Fibroblast of lung (primary cell): ENCODE measurements around the gene USP37. TPM values are rescaled to one million over a fixed set of nuclear protein-coding genes. Genes with fewer than 3 reads are reported as not detected.

Experiments
- DNase-seq, 2 donors: peaks; one replicate each; pipeline versions ENCODE4 v3.0.0 to v3.0.0-alpha.2; 2010; ENCODE audit warnings: low read depth in 2 of 2
- H2AFZ ChIP-seq: 2 replicates; pipeline ENCODE4 v1.5.1; 2012; ENCODE audit warnings: low read length, control low read depth, inconsistent platforms
- H3K27ac ChIP-seq: 2 replicates; pipeline ENCODE4 v1.5.1; 2011; ENCODE audit warnings: low read length, control low read depth; ENCODE audit not compliant: insufficient read depth
- H3K27me3 ChIP-seq: 2 replicates; pipeline ENCODE4 v1.5.1; 2011; ENCODE audit warnings: mild to moderate bottlenecking, low read length; ENCODE audit not compliant: control insufficient read depth, insufficient read depth
- H3K36me3 ChIP-seq: 2 replicates; pipeline ENCODE4 v1.5.1; 2011; ENCODE audit warnings: low read length; ENCODE audit not compliant: control insufficient read depth, insufficient read depth
- H3K4me1 ChIP-seq: 2 replicates; pipeline ENCODE4 v1.5.1; 2011; ENCODE audit warnings: low read length; ENCODE audit not compliant: control insufficient read depth, insufficient read depth; ENCODE audit errors: extremely low read depth
- H3K4me2 ChIP-seq: 2 replicates; pipeline ENCODE4 v1.5.1; 2011; ENCODE audit warnings: low read length, control low read depth; ENCODE audit not compliant: insufficient read depth; ENCODE audit errors: extremely low read depth
- H3K4me3 ChIP-seq, 4 experiments: fragments of 200-600 bp in 1 of 4; sonication (generic) in 1 of 4; replicated peaks in 1 of 4; 2 replicates each; pipeline ENCODE4 v1.5.1; 2011 to 2016; ENCODE audit warnings: low read length in 4 of 4, low read depth in 3 of 4, mild to moderate bottlenecking in 3 of 4, control low read depth in 2 of 4, inconsistent platforms in 1 of 4, mixed read lengths in 1 of 4; ENCODE audit not compliant: insufficient read depth in 1 of 4; ENCODE audit errors: control extremely low read depth in 1 of 4
- H3K79me2 ChIP-seq: 2 replicates; pipeline ENCODE4 v1.5.1; 2012; ENCODE audit warnings: mild to moderate bottlenecking, low read length, inconsistent platforms; ENCODE audit not compliant: control insufficient read depth, insufficient read depth
- H3K9ac ChIP-seq: 2 replicates; pipeline ENCODE4 v1.5.1; 2011; ENCODE audit warnings: mild to moderate bottlenecking, low read length, control low read depth; ENCODE audit not compliant: insufficient read depth
- H3K9me3 ChIP-seq: 2 replicates; pipeline ENCODE4 v1.5.1; 2012; ENCODE audit warnings: low read depth, low read length; ENCODE audit not compliant: control insufficient read depth, insufficient read depth
- H4K20me1 ChIP-seq: 2 replicates; pipeline ENCODE4 v1.5.1; 2011; ENCODE audit warnings: low read length; ENCODE audit not compliant: control insufficient read depth, insufficient read depth; ENCODE audit errors: extremely low read depth
- CTCF ChIP-seq, 2 donors: IDR thresholded peaks in 1 of 2; conservative IDR thresholded peaks in 1 of 2; 1 replicate in 1 of 2; 2 replicates in 1 of 2; pipeline ENCODE4 v1.5.1; 2011 to 2012; ENCODE audit warnings: low read length in 2 of 2, control low read depth in 1 of 2, inconsistent platforms in 1 of 2, low read depth in 1 of 2, mild to moderate bottlenecking in 1 of 2
- EZH2 ChIP-seq: IDR thresholded peaks from 2 replicates; pipeline ENCODE4 v1.5.1; 2012; ENCODE audit warnings: low read length, control low read depth, mild to moderate bottlenecking; ENCODE audit errors: missing control alignments
- polyA plus RNA-seq, 2 donors: library from polyadenylated mRNA; depleted of rRNA in 1 of 2; stranded (reverse) in 1 of 2; unstranded in 1 of 2; fragments of >200 nt; gene quantifications; 2 replicates each; pipeline ENCODE4 v1.2.1, GENCODE V29; 2011 to 2012; ENCODE audit warnings: missing spikeins in 1 of 2
- total RNA-seq: library from RNA; depleted of rRNA; stranded (reverse); fragments of >200 nt; gene quantifications from 2 replicates; pipeline ENCODE4 v1.2.1, GENCODE V29; 2014

USP37 gene
- total and polyA plus RNA-seq, 2 donors (not counting 1 experiment from before 2014, with no cell fraction given) = 4.6 to 8.3 TPM

DNA sequence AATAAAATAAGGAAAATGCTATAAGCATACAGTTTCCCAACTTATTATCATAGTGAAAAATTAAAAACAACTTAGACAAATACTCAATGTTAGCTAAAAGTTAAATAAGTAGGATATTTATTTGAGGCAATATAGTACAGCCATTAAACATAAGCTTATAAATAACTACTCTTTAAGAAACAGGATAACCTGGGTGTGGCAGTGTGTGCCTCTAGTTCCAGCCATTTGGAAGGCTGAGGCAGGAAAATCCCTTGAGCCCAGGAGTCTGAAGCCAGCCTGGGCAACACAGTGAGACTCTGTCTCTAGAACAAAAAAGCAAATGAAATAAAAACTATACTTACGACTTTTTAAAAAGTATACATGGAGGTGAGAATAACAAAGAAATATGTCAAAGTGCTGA, 109.6 kb downstream of the USP37 start:
- no peaks in the 10 kb centered on the region for H3K27me3 ChIP-seq
- H3K79me2 ChIP-seq = no peaks in the 10 kb centered on the region
- no peak for DNase-seq
- no peak overlapping the region for H3K27ac ChIP-seq
- no peak overlapping the region for H2AFZ ChIP-seq
- no peak overlapping the region for H3K9ac ChIP-seq
- no peak overlapping the region for H3K4me3 ChIP-seq
- peaks cover 3% of the 10 kb centered on the region for H3K36me3 ChIP-seq
- H3K4me1 ChIP-seq = no peaks in the 10 kb centered on the region
- no peak overlapping the region for H3K4me2 ChIP-seq
- no peaks in the 10 kb centered on the region for H4K20me1 ChIP-seq
- H3K9me3 ChIP-seq = no peaks in the 10 kb centered on the region
- TF ChIP-seq CTCF (conservative IDR thresholded peaks at IDR 0.05 in 1 of 2, IDR thresholded peaks at IDR 0.05 in 1 of 2; ENCODE audit: low read depth in 1 of 2, low read length in 2 of 2) = no peak
- TF ChIP-seq EZH2 = no peak

- TF ChIP-seq CTCF (conservative IDR thresholded peaks at IDR 0.05 in 1 of 2, IDR thresholded peaks at IDR 0.05 in 1 of 2; ENCODE audit: low read depth in 1 of 2, low read length in 2 of 2) = no peak
- no peak for DNase-seq
- H3K27me3 ChIP-seq = no peaks in the 10 kb centered on the region
- no peak overlapping the region for H3K4me3 ChIP-seq
- H4K20me1 ChIP-seq = no peaks in the 10 kb centered on the region
- H3K36me3 ChIP-seq = peaks cover 3% of the 10 kb centered on the region
- no peaks in the 10 kb centered on the region for H3K9me3 ChIP-seq
- H3K4me2 ChIP-seq = no peak overlapping the region
- H3K9ac ChIP-seq = no peak overlapping the region
- no peaks in the 10 kb centered on the region for H3K4me1 ChIP-seq
- no peaks in the 10 kb centered on the region for H3K79me2 ChIP-seq
- H3K27ac ChIP-seq = no peak overlapping the region
- H2AFZ ChIP-seq = no peak overlapping the region
Observed at GRCh38 chr2:218456849-218457248, 111.3 kb downstream of the USP37 start.

- H3K36me3 ChIP-seq = peaks cover 2% of the 10 kb centered on the region
- TF ChIP-seq EZH2 = no peak
- no peak for TF ChIP-seq CTCF (conservative IDR thresholded peaks at IDR 0.05 in 1 of 2, IDR thresholded peaks at IDR 0.05 in 1 of 2; ENCODE audit: low read depth in 1 of 2, low read length in 2 of 2)
- no peaks in the 10 kb centered on the region for H3K79me2 ChIP-seq
- H4K20me1 ChIP-seq = no peaks in the 10 kb centered on the region
- H3K27ac ChIP-seq = no peak overlapping the region
- H3K9ac ChIP-seq = no peak overlapping the region
- DNase-seq = no peak
- H3K4me1 ChIP-seq = peaks cover 3% of the 10 kb centered on the region
- H3K9me3 ChIP-seq = no peaks in the 10 kb centered on the region
- no peak overlapping the region for H3K4me2 ChIP-seq
- no peak overlapping the region for H2AFZ ChIP-seq
- no peaks in the 10 kb centered on the region for H3K27me3 ChIP-seq
- no peak overlapping the region for H3K4me3 ChIP-seq
Observed at GRCh38 chr2:218452079-218452478, 116.1 kb downstream of the USP37 start.
